ENCODE data around the gene CNNM3.

The CNNM3 gene

GRCh38 chr2:96824079-96824870, 8.2 kb downstream of the CNNM3 start:
- H3K4me1 ChIP-seq (ENCODE audit: low read length) = no peaks in the 10 kb centered on the region
- no peak overlapping the region for H3K4me2 ChIP-seq (ENCODE audit: low read length)
- H4K20me1 ChIP-seq (ENCODE audit: insufficient read depth, low read length) = peaks cover 11% of the 10 kb centered on the region; the same call in 1 of the 2 replicates
- no peak overlapping the region for H2AFZ ChIP-seq (ENCODE audit: low read depth, low read length)
- H3K27ac ChIP-seq (ENCODE audit: low read length) = no peak overlapping the region
- H3K9ac ChIP-seq (ENCODE audit: low read length) = no peak overlapping the region
- H3K79me2 ChIP-seq (ENCODE audit: low read length) = peaks cover 17% of the 10 kb centered on the region
- H3K27me3 ChIP-seq (ENCODE audit: low read depth, low read length) = no peaks in the 10 kb centered on the region
- no peaks in the 10 kb centered on the region for H3K9me3 ChIP-seq (ENCODE audit: insufficient read depth, low read length)
- TF ChIP-seq CTCF (IDR thresholded peaks at IDR 0.05; ENCODE audit: low read depth, low read length) = no peak
- no peak overlapping the region for H3K4me3 ChIP-seq (ENCODE audit: low read length)
- peaks cover 11% of the 10 kb centered on the region for H3K36me3 ChIP-seq (replicated peaks; ENCODE audit: low read depth, low read length)

GRCh38 chr2:96825057-96825456, 9.0 kb downstream of the CNNM3 start:
- H3K27me3 ChIP-seq (ENCODE audit: low read depth, low read length) = no peaks in the 10 kb centered on the region
- no peaks in the 10 kb centered on the region for H3K4me1 ChIP-seq (ENCODE audit: low read length)
- H3K9me3 ChIP-seq (ENCODE audit: insufficient read depth, low read length) = no peaks in the 10 kb centered on the region
- H3K79me2 ChIP-seq (ENCODE audit: low read length) = peaks cover 14% of the 10 kb centered on the region
- no peak for TF ChIP-seq EZH2phosphoT487 (IDR thresholded peaks at IDR 0.05; ENCODE audit: low read depth)
- no peak for TF ChIP-seq CTCF (IDR thresholded peaks at IDR 0.05; ENCODE audit: low read depth, low read length)
- H3K27ac ChIP-seq (ENCODE audit: low read length) = no peak overlapping the region
- H3K4me3 ChIP-seq (ENCODE audit: low read length) = no peak overlapping the region
- peaks cover 17% of the 10 kb centered on the region for H3K36me3 ChIP-seq (replicated peaks; ENCODE audit: low read depth, low read length)
- H3K4me2 ChIP-seq (ENCODE audit: low read length) = no peak overlapping the region
- H3K9ac ChIP-seq (ENCODE audit: low read length) = no peak overlapping the region
- H2AFZ ChIP-seq (ENCODE audit: low read depth, low read length) = no peak overlapping the region
- peaks cover 5% of the 10 kb centered on the region; the same call in 1 of the 2 replicates for H4K20me1 ChIP-seq (ENCODE audit: insufficient read depth, low read length)

- Histone ChIP-seq H3K9me3 (ENCODE audit: insufficient read depth, low read length) (no peaks in the 10 kb centered on the region), H3K79me2 (ENCODE audit: low read length) (peaks cover 7% of the 10 kb centered on the region; the same call in 1 of the 2 replicates), H3K9ac (ENCODE audit: low read length) (no peak overlapping the region), H4K20me1 (ENCODE audit: insufficient read depth, low read length) (no peaks in the 10 kb centered on the region), H3K36me3 (replicated peaks; ENCODE audit: low read depth, low read length) (peaks cover 26% of the 10 kb centered on the region), H3K4me3 (ENCODE audit: low read length) (no peak overlapping the region), H3K27me3 (ENCODE audit: low read depth, low read length) (no peaks in the 10 kb centered on the region), H3K4me2 (ENCODE audit: low read length) (no peak overlapping the region), H2AFZ (ENCODE audit: low read depth, low read length) (no peak overlapping the region), H3K27ac (ENCODE audit: low read length) (no peak overlapping the region), H3K4me1 (ENCODE audit: low read length) (no peaks in the 10 kb centered on the region)
- no peak for TF ChIP-seq EZH2phosphoT487 (IDR thresholded peaks at IDR 0.05; ENCODE audit: low read depth)
- no peak for TF ChIP-seq CTCF (IDR thresholded peaks at IDR 0.05; ENCODE audit: low read depth, low read length)
Observed at GRCh38 chr2:96826546-96827278, 10.6 kb downstream of the CNNM3 start.

- no peak overlapping the region for H3K27ac ChIP-seq (ENCODE audit: low read length)
- peaks cover 26% of the 10 kb centered on the region for H3K36me3 ChIP-seq (replicated peaks; ENCODE audit: low read depth, low read length)
- no peak overlapping the region for H3K4me2 ChIP-seq (ENCODE audit: low read length)
- no peak overlapping the region for H2AFZ ChIP-seq (ENCODE audit: low read depth, low read length)
- H3K4me1 ChIP-seq (ENCODE audit: low read length) = no peaks in the 10 kb centered on the region
- H3K4me3 ChIP-seq (ENCODE audit: low read length) = no peak overlapping the region
- peaks cover 3% of the 10 kb centered on the region; the same call in 1 of the 2 replicates for H3K79me2 ChIP-seq (ENCODE audit: low read length)
- H3K9ac ChIP-seq (ENCODE audit: low read length) = no peak overlapping the region
- H3K27me3 ChIP-seq (ENCODE audit: low read depth, low read length) = no peaks in the 10 kb centered on the region
- no peak for TF ChIP-seq CTCF (IDR thresholded peaks at IDR 0.05; ENCODE audit: low read depth, low read length)
- TF ChIP-seq EZH2phosphoT487 (IDR thresholded peaks at IDR 0.05; ENCODE audit: low read depth) = no peak
- no peaks in the 10 kb centered on the region for H3K9me3 ChIP-seq (ENCODE audit: insufficient read depth, low read length)
- H4K20me1 ChIP-seq (ENCODE audit: insufficient read depth, low read length) = no peaks in the 10 kb centered on the region
Observed at GRCh38 chr2:96828436-96828835, 12.4 kb downstream of the CNNM3 start.
